GM18505 (cell line): ENCODE measurements around the gene PAX2.

Experiments used
- ATAC-seq: cut with Tn5 transposase; IDR thresholded peaks from one replicate; pipeline ENCODE4 v1.9.1; 2021; ENCODE audit not compliant: unreplicated experiment
- POLR2A ChIP-seq: IDR thresholded peaks from 4 replicates; pipeline ENCODE4 v1.6.1; 2011; ENCODE audit warnings: borderline replicate concordance; ENCODE audit not compliant: insufficient read depth, insufficient read length; ENCODE audit errors: extremely low read depth

The PAX2 gene

GRCh38 chr10:100730725-100731406 is 14.5 kb upstream of the PAX2 start:
- no peak for TF ChIP-seq POLR2A
- ATAC-seq: peak; percentile 72

DNA sequence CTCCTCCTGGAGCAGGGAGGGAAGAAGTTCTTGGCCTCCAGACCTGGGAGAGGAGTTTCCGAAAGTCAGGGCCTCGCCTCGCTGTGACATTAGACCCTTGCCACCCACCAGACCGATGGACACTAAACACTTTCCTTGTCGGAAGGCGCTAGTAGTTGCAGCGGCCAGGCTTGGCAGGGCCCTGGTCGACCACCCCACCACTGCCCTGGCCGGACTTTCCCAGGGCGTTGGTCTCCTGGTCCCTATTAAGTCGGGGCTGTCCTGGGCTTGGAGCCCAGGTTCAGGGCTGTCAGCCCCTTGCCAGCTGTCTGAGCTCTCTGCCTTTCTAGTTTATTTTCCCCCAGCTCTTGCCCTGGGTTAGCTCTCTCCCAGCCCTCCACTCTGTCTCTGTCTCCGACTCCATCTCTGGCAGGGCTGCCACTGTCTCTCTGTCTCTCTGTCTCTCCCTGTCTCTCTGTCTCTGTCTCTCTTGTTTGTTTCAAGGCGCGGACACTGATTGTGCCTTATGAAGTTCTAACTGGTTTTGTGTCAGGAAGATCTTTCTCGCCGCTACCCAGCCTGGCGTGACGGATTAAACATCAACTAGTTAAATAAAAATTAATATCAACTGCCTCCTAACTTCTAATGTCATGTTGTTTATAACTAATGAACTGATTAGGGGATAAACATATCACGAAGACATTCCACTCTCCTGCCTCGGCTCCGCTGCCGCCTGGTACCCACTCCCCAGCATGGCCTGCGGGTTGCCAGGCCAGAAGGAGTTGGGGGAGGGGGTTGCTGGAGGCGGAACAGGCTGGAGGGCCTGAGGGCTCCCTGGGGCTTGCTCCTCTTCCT is 13.8 kb upstream of the PAX2 start:
- ATAC-seq: no peak

GRCh38 chr10:100732241-100732596 is 13.2 kb upstream of the PAX2 start:
- ATAC-seq: no peak
- no peak for TF ChIP-seq POLR2A

More for the DNA sequence above, 13.8 kb upstream of the PAX2 start:
- no peak for TF ChIP-seq POLR2A

DNA sequence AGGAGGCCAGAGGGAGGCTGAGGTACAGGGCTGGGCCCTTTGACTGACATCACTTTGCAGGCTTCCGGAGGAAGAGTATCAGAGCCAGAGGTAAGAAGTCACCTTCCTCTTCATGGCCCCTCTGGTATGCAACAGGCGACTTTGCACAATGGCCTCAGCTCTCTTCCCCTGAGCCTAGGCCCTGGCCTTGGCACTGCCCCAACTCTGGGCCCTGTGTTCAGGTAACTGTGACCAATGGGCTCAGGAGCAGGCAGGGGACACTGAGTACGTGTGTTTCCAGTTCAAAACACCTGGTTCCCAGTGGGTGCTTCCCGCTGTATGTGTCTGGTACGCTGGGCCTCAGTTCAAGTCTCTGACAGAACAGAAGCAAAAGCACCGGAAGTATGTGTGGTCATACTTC is 12.1 kb upstream of the PAX2 start:
- no peak for ATAC-seq
- TF ChIP-seq POLR2A: no peak

- TF ChIP-seq POLR2A: no peak
- no peak for ATAC-seq
Observed at GRCh38 chr10:100734295-100735086, 10.9 kb upstream of the PAX2 start.

GRCh38 chr10:100735087-100735336 is 10.4 kb upstream of the PAX2 start:
- TF ChIP-seq POLR2A: no peak
- no peak for ATAC-seq

GRCh38 chr10:100735337-100736143 is 9.8 kb upstream of the PAX2 start:
- no peak for ATAC-seq
- no peak for TF ChIP-seq POLR2A

DNA sequence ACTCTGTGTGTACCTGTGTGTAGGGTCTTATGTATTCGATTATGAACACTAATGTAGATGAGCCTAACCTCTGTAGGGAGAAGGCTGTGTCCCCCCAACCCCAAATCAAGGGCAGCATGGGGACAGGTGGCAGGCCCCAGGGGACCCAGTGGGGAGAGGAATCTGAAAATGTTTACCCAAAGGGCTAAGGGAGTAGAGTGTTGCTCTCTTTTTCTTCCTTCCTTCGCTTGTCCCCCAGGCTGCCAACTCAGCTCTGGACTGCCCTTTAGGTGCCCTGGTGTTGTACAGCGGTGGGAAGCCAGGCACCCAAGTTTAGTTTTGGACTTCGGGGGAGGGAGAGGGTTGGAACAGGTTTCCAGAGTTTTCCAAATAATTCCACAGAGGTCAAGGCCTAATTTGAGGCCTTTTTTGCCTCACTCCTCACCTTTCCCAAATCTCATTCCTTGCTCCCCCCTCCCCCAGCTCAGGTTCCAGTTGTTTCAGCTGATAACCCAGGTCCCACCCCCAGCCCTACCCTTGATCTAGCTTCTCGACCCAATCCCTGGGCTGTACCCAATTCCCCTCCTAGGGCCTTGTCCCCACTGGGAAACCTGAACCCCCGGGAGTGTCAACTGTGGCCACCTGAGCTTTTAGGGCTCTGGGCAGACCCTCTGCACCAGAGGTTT is 9.1 kb upstream of the PAX2 start:
- ATAC-seq: no peak
- TF ChIP-seq POLR2A: no peak

- TF ChIP-seq POLR2A: no peak
- no peak for ATAC-seq
Observed at GRCh38 chr10:100736809-100737354, 8.5 kb upstream of the PAX2 start.

DNA sequence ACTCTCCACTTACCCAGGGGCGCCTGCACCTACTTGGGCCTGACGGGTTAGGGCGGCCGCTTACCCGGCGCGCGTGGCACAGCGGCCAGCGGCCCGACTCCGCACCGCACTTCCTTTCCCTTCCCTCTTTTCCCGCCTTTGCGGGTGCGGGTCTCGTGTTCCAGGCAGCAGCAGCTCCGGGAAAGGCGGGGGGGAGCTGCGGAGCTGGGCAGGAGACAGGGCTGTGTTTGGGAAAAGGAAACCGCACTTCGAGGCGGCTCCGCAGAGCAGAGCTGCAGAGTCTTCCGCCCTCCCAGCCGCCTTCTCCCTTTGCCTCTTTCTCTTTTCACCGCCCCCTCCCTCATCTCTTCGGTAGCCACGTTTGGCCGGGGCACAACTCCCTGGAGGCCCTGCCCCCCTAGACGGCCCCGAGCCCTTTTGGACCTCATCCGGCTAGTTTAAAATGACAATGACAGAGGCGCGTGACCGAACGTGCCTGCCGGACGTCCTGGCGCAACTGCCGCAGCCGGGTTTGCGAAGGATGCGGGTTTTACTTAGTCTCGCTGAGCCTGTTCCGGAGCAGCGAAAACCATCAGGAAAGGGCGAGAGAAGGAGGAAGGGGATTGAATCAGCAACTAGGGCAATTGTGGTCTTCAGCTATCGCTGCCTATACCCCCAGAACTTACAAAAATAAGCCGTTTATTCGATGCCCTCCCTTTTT is 7.9 kb upstream of the PAX2 start:
- no peak for TF ChIP-seq POLR2A
- ATAC-seq: no peak

DNA sequence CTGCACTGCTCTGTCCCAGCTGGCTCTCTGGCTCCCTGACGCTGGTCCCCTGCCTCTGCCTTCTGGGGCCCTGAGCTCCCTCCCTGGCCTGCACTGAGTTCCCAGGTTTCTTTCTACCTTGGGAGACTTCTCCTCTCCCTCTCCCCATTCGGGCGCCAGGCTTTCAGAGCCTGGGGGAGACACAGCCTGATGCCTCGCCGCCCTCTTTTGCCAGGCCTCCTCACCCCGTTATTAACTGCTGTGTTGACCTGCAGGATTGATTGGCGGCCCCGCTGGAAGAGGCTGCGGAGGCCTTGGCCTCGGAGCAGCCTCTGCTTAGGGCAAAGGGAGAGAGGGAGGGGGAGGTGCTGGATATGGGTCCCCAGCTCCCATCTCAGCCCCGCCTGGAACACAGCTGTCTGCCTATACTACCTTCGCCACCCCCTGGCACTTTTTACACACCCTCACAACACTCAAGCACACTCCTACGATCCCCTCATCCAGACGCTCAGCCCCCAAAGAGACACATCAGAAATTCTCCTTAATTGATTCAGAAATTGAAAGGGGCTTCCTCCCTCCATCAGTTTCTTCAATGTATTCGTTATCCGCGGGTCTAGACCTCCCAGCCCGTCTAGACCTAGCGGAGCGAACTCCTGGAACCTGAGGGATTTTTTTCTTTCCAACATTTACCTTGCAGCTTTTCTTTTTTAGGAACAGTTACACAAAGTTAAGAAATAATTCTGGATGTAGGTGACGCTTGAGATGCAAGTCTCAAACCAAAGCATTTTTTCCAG is 7.1 kb upstream of the PAX2 start:
- no peak for ATAC-seq
- TF ChIP-seq POLR2A: no peak
